Measurements from ENCODE around the gene ZFP91. TPM values are rescaled to one million over a fixed set of nuclear protein-coding genes. Genes with fewer than 3 reads are reported as not detected.

Gene ZFP91, protein sequence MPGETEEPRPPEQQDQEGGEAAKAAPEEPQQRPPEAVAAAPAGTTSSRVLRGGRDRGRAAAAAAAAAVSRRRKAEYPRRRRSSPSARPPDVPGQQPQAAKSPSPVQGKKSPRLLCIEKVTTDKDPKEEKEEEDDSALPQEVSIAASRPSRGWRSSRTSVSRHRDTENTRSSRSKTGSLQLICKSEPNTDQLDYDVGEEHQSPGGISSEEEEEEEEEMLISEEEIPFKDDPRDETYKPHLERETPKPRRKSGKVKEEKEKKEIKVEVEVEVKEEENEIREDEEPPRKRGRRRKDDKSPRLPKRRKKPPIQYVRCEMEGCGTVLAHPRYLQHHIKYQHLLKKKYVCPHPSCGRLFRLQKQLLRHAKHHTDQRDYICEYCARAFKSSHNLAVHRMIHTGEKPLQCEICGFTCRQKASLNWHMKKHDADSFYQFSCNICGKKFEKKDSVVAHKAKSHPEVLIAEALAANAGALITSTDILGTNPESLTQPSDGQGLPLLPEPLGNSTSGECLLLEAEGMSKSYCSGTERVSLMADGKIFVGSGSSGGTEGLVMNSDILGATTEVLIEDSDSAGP
- total RNA-seq, result 10 to 100 TPM; 70.0 to 93.9 (median 75.3) TPM
- long read RNA-seq, donor 1, full-length matches to known transcripts, result 31 of 56 reads
- long read RNA-seq, donor 1, partial matches to known transcripts, result 20 of 56 reads
- long read RNA-seq, donor 1, other reads (novel, unspliced or antisense), result 5 of 56 reads
- long read RNA-seq, donor 2, partial matches to known transcripts, result 1 of 2 reads
- long read RNA-seq, donor 2, other reads (novel, unspliced or antisense), result 1 of 2 reads

GRCh38 chr11:58578635-58579191 lies at the start of gene ZFP91:
TSS of gene ZFP91 (plus strand) at chr11:58579063. CDS start at chr11:58579282, 219 bp downstream.
- TF ChIP-seq CTCF (IDR thresholded peaks at IDR 0.05), result no peak
- Histone ChIP-seq H3K9me3 (no peaks in the 10 kb centered on the region), H3K4me1 (ENCODE audit: low read depth) (peaks cover 53% of the 10 kb centered on the region), H3K4me3 (peak within 1 kb of the TSS; percentile 100), H3K36me3 (ENCODE audit: low read depth) (no peaks in the 10 kb centered on the region)
- peak; percentile 80 for ATAC-seq
- DNase-seq, result peak; percentile 97 to 99 (median 98)
- intact Hi-C loops (cut with DNase I, micrococcal nuclease), result no loop called here

- ATAC-seq, result no peak
- intact Hi-C loops (cut with DNase I, micrococcal nuclease), result no loop called here
- no peak for DNase-seq
- H3K36me3 ChIP-seq (ENCODE audit: low read depth), result no peaks in the 10 kb centered on the region
- H3K9me3 ChIP-seq, result no peaks in the 10 kb centered on the region
- TF ChIP-seq CTCF (IDR thresholded peaks at IDR 0.05), result no peak
- no peak overlapping the region for H3K4me3 ChIP-seq
- H3K4me1 ChIP-seq (ENCODE audit: low read depth), result no peaks in the 10 kb centered on the region
These were observed 48.6 kb upstream of the ZFP91 start for GRCh38 chr11:58530236-58530635.

- intact Hi-C loops (cut with DNase I, micrococcal nuclease), result no loop called here
- peak in 1 of 3 donors; percentile 44 for DNase-seq
These were observed 47.0 kb upstream of the ZFP91 start for GRCh38 chr11:58531865-58532341.

GRCh38 chr11:58546841-58547240 lies 32.0 kb upstream of the ZFP91 start:
- no peaks in the 10 kb centered on the region for H3K9me3 ChIP-seq
- no peak for TF ChIP-seq CTCF (IDR thresholded peaks at IDR 0.05)
- no peaks in the 10 kb centered on the region for H3K4me1 ChIP-seq (ENCODE audit: low read depth)
- H3K36me3 ChIP-seq (ENCODE audit: low read depth), result no peaks in the 10 kb centered on the region
- ATAC-seq, result no peak
- no peak overlapping the region for H3K4me3 ChIP-seq
- DNase-seq, result no peak
- intact Hi-C loops (cut with DNase I, micrococcal nuclease), result no loop called here

More at GRCh38 chr11:58531865-58532341, 47.0 kb upstream of the ZFP91 start:
- ATAC-seq, result no peak
- no peak for TF ChIP-seq CTCF (IDR thresholded peaks at IDR 0.05)
- H3K4me1 ChIP-seq (ENCODE audit: low read depth), result no peaks in the 10 kb centered on the region
- no peak overlapping the region for H3K4me3 ChIP-seq
- H3K9me3 ChIP-seq, result no peaks in the 10 kb centered on the region
- no peaks in the 10 kb centered on the region for H3K36me3 ChIP-seq (ENCODE audit: low read depth)

DNA sequence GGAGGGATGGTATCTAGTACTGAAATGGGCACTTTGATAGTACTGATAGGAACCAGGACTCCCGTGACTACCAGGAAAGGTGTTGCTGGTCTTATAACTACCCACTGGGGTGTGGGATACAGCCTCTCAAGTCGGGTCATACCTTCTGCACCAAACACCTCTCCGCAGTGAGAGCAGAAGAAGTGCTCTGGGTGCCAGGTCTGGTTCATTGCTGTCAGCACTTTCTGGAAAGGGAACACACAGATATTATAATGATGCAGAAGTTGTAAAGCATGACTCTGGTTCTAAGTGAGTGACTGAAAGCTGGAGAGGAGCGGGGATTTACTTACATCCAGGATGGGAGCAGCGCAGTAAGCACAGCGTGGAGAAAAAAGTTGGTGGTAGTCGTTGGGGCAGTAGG lies 29.2 kb upstream of the ZFP91 start:
- DNase-seq, result no peak
- no peaks in the 10 kb centered on the region for H3K9me3 ChIP-seq
- intact Hi-C loops (cut with DNase I, micrococcal nuclease), result no loop called here
- H3K4me1 ChIP-seq (ENCODE audit: low read depth), result no peaks in the 10 kb centered on the region
- ATAC-seq, result no peak
- TF ChIP-seq CTCF (IDR thresholded peaks at IDR 0.05), result no peak
- no peaks in the 10 kb centered on the region for H3K36me3 ChIP-seq (ENCODE audit: low read depth)
- H3K4me3 ChIP-seq, result no peak overlapping the region

Data from mucosa of descending colon (tissue), 3 donors.